Measurements from ENCODE around the gene TRDN.

DNA sequence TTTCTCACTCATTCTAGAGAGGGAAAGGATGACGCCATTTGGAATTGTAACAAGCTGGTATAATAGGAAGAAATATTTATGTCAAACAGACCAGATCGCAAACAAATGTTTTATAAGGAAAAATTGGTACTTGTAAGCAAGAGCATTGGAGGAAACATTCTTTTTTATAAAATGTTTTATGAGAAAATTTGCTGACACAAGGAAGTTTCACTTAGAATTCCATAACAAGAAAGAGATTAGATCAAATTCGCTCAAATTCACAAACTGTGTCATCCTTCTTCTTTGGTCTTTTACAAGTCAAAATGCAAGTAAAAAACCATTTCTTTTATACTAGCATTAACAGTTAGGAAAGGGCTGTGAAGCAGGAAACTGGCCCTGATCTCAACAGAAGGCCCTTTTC is 179.9 kb downstream of the TRDN start:
- TF ChIP-seq, protein P1, sequence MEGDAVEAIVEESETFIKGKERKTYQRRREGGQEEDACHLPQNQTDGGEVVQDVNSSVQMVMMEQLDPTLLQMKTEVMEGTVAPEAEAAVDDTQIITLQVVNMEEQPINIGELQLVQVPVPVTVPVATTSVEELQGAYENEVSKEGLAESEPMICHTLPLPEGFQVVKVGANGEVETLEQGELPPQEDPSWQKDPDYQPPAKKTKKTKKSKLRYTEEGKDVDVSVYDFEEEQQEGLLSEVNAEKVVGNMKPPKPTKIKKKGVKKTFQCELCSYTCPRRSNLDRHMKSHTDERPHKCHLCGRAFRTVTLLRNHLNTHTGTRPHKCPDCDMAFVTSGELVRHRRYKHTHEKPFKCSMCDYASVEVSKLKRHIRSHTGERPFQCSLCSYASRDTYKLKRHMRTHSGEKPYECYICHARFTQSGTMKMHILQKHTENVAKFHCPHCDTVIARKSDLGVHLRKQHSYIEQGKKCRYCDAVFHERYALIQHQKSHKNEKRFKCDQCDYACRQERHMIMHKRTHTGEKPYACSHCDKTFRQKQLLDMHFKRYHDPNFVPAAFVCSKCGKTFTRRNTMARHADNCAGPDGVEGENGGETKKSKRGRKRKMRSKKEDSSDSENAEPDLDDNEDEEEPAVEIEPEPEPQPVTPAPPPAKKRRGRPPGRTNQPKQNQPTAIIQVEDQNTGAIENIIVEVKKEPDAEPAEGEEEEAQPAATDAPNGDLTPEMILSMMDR (IDR thresholded peaks at IDR 0.05): no peak
- TF ChIP-seq POLR2A (IDR thresholded peaks at IDR 0.05): no peak

All from body of pancreas (tissue), 4 donors.